Epidermal melanocyte (primary cell): ENCODE measurements around the gene MYO16.

Source experiments
- DNase-seq: peaks from one replicate; pipeline ENCODE4 v3.0.0; 2011; ENCODE audit warnings: low spot score; ENCODE audit not compliant: insufficient read length

MYO16 gene

DNA sequence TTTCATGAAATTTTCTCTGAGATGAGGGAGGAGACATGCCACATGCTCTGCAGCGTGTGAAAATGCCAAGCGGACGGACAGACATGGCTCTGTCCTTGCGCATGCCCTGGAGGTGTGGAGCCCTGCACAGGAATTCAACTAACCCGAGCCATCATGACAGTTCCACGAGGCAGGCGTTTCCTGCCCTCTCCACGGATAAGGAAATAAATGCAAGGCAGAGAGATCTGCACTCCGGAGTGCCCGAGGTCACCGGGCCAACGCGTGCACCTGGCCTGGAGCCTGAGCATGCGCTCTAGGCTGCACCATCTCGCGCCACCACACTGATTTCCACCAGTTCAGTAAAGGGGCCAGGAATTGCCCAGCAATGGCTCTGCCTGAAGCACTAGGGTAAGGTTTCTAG, 298.2 kb downstream of the MYO16 start:
- no peak for DNase-seq

DNA sequence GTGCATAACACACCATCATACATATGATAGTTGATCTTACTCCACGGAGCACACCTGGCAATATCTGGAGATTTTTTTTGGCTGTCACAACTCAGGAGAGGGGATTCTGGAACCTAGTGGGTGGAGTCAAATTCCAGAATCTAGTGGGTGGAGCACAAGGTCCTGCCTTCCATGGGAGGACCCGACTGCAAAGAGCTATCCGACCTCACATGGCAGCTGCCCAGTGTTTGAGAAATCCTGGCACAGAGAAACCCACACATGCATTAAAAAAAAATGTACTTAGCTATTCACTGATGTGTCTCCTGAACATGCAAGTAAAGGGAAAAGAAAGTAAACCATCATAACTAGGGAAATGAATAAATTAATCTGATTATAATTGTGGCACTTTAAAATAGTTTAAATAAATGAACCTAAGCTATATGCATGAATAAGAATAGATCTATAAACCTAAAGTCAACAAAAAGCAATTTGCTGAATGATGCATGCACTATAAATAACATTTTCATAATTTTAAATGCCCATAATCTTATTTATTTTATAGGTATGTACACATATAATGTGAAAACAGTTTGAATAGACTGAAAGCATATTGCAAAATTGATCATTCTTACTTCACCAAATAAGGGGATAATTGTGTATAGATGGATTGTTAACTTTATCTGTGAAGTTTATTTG, 300.3 kb downstream of the MYO16 start:
- DNase-seq, result no peak

DNA sequence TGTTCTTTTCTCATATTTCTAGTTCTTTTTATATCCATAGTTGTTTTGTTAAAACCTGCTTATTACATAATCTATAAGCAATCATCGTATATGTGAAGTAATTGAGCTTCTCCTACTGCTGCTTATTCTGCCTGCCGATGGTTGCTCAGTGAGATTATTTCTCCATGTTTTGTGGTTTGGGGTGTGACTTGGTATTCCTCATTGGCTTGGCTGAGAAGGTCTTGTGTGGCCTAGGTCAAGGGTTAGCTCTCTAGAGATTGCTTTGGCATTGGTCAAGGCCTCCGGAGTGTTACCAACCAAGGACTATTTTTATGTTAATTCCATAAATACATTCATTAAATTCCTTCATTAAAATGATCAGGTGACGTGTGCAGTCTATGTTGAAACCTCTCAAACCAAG, 302.8 kb downstream of the MYO16 start:
- no peak for DNase-seq

DNA sequence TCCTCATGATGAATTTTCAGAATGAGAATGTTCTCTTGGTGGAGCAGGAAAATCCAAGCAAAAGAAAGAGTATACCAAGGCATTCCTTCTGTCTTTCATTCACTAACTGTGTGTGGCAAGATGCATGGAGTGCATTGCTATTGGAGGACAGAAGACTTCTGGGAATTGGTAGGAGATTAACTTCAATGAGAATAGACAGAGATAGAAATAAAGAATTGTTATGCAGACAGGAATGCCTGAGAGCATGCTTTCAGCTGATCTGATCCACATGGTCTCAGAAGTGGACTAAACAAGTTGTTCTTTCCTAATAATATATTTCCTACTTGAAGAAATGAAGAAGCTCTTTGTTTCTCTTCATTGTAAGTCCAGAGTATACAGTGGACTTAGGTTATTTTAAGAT, 303.6 kb downstream of the MYO16 start:
- DNase-seq, result no peak

DNA sequence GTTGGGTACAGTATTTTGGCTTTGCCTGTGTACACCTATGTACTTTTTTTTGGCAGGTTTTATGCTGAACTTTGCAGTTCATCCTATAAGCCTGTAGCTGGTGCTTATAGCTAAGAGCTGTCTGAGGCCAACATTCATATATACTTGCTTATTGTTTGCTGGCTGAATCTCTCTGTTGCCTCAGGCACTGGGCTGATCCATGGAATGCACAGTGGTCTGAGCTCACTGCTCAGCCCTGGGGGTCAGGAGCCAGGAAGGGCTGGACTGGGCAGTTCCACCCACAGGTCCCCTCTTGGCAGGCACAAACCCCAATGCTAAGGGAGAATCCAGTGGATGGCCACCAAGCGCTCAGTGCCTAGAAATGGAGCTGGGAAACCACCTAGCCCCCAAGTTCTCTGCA, 308.7 kb downstream of the MYO16 start:
- no peak for DNase-seq

DNA sequence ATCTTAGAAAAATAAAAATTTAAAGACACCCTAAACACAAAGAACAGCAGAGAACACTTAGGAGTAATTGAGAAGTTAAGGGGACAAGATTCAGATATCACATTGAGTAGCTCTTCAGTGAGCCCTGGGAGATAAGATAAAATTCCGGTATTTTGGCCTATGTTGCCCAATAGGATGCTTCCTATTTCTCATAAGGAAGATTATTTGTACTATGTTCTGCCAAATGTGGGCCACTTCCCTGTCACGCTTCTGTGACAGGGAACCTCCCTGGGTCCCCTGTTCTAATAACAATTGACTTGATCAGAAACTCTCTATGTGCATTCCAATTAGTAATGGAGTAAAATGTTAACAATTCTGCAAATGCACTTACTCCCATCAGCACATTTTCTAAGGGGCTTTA, 310.7 kb downstream of the MYO16 start:
- DNase-seq, result no peak

DNA sequence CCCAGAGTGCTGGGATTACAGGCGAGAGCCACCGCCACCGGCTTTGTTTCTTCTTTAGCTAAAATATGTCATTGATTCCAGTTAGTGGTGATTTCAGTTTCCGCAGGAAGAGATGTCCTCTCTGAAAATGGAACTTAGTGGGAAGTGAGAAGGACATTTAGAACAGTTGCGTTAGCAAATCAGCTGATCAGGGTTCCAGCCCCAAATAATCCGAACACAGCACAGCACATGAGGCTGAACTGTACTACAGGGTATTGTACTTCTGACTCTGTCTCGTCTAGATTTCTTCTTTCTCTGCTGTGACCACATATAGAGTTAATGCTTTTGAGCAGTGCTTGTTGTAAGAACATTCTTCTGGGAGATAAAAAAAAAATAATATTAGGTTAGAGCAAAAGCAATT, 314.4 kb downstream of the MYO16 start:
- DNase-seq, result no peak

DNA sequence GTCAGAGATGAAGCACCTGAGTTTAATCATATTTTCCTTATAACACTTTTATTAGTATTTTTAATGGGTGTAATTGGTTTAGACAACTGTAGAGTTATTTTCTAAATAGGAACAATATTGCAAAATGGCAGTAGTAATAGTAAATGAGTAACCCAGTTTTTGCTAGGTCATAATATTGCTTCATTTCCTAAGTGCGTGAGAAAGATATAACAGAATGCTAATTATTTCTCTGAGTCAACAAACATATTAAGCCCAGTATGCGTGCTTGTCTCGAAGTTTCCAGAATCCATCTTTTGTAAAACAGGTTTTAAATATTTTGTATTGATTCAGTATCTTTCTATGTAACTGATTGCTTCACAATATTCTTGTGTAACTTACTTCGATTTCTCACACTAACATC, 315.3 kb downstream of the MYO16 start:
- no peak for DNase-seq

DNA sequence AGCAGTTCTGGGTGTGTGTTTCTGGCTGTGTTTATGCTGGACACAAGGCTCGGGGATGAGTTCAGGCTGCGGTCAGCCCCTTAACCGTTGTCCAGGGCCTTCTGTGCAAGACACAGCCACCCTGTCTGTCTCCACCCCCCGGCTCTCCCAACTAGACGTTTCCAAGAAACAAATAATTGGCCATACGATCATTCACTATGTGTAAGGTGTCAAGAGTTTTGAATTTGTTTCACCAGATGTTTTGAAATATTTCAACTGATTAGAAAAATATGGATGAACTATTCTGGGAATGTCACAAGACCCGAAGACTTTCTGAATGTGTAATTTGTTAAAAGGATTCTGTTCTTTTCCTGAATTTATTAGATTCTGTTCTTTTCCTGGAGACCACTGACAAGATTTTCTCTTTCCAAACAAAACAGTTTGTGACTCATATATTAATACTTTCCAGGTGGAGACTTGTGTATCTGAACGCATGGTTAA, 318.2 kb downstream of the MYO16 start:
- no peak for DNase-seq

DNA sequence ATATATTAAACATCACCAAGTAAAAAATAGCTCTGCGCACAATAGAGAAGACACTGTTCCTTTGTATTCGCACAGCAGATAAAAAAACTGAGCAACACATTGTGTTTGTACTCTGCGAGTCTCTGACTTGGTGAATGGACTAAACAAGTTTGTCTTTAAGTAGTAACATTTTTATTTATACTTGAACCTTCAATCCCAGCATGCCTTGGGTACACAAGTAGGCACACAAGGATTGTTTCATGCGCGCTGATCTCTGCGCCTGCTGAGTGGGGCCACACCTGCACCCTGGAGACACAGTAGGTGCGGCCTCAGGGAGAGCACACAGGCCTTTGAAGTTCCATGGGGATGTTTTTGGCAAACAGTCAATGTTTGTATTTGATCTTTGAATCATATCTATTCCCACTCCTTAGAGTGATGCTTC, 318.9 kb downstream of the MYO16 start:
- DNase-seq, result no peak

DNA sequence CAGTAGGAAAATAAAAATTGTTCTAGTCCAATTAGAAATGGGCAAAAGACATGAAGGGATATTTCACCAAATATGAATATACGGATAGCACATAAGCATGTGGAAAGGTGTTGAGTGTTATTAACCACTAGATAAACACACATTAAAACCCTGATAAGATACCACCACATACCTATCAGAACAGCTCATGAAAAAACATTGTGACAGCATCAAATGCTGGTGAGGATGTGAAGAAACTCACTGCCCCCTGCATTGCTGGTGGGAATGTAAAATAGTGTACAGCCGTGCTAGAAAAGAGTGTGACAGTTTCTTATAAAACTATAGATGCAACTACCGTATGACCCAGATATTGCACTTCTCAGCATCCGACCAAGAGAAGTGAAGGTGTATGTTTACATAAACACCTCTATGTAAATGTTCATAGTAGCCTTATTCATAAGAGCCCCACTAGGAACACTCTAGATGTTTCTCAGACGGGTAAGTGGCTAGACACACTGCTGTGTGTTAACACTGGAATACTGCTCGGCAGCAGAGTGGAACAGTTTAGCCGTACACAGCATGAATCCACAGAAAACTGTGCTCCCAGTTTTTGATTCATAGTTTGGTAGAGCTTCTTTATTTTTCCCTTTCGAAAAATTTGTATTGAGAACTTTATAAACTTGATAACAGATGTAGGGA, 321.1 kb downstream of the MYO16 start:
- no peak for DNase-seq

DNA sequence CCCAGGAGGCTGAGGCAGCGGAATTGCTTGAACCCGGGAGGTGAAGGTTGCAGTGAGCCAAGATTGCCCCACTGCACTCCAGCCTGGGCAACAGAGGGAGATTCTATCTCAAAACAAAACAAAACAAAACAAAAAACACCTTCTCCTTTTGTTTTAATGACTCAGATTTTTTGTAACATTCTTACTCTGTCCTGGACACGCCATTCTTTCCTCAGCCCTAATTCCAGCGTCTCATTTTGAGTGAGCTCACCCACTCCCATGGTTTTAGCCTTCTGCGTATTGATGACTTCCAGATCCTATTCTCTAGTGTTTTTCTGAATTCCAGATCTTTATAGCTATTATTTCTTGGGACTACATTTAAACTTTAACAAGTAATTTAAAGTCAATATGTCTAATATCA, 326.3 kb downstream of the MYO16 start:
- DNase-seq, result no peak

DNA sequence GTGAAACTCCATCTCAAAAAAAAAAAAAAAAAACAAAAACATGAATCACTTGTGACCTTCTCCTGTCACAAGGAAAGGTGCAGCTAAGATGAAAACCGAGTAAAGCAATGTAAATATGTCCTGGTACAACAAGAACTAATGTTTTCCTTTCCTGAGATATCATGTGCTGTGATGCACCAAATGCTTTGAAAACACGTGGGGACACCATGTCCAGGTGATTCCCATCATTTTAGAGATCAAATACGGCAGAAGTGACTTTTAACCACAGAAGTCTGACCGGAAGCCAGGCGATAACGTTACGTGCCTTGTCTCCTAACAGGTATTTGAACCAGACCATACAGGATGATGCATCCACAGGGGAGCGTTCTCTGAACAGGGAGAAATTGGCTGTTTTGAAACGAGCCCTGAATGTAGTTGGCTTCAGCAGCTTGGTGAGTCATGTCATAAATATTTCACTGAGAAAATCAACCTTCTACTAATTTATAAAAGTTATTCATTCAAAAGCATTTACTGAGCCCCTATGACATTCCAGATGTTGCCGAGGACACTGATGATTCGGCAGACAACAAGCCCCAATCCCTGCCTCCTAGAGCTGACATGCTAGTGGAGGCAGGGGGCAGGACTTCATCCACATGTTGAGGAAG, 328.1 kb downstream of the MYO16 start:
- no peak for DNase-seq

DNA sequence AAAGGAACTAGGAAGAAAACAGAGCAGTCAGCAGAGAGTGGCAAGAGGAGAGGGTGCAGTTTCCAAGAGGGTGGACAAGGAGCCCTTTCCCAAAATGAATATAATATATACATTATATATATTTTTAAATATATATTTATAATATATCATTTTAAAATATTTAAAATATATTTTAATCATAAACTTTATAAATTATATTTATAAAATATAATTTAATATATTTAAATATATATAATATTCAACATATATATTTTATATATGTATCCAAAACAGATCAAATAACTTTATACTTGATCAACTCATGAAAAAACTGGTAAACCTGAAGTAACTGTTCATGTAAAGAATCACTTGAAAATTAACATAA, 328.6 kb downstream of the MYO16 start:
- DNase-seq, result no peak

DNA sequence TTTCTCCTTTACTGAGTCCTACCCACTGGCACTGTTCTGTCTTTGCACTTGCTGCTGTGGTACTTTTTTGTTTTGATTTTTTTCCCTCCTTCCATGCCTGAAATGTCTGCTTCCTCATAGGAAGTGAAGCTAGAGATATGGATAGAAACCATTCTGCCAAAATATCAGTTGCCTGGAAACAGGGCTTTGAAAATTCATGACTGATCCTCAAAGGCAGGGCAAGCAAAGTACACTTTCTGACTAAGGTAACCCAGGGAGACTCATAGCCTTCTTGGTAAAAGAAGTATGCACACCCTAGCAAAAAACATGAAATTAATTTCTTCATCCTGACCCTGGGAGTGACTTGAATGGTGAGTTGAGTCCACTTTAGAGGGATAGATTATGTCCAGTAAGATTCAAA, 329.8 kb downstream of the MYO16 start:
- no peak for DNase-seq

DNA sequence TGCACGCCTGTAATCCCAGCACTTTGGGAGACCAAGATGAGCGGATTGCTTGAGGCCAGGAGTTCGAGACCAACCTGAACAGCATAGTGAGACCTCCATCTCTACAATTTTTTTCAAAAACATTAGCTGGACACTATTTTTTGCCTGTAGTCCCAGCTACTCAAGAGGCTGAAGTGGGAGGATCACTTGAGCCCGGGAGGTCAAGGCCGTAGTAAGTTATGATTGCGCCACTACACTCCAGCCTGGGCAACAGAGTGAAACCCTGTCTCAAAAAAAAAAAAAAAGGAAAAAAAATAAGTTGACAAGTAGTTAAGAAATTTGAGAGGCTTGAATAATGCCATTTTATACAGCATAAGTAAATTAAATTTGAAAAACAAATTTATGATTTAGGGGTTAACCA, 330.6 kb downstream of the MYO16 start:
- no peak for DNase-seq

DNA sequence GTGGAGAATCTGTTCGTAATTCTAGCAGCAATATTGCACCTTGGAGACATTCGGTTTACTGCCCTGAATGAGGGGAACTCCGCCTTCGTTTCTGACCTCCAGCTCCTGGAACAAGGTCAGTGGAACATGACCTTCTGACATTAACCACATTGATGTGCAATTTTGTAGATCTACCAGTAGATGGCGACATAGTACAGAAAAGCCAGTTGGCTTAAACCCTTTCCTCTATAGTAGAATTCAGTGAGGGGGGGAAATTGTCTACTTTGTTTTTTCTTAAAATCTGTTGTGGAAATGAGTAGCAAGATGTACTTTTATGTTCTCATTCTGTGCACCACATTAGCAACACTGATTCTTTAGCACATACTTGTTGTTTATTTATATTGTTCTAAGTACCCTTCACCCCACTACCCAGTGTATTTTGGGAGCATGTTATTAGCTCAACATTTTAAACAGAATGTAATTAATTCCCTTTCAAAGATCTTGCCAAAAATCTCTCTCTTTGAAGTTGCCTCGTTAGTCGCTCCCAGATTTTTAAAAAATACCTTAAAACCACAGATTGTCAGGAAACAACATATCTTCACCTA, 332.2 kb downstream of the MYO16 start:
- no peak for DNase-seq

DNA sequence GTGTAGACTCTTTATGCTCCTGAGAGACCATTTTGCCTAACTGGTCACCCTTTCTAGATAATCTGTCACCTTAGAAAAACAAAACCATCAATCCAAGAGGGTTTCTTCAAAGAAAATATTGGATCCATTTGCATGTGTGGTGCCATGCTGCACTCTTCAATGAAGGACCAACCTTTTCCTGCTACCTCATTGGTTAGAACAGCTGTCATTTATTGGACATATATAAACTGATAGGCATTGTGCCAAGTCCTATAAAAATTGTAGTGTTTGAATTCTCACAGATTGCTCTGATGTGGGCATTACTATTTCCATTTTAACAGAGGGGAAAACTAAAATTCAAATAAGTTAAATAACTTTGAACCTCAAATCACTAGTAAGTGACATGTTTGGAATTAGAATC, 333.2 kb downstream of the MYO16 start:
- DNase-seq, result no peak

DNA sequence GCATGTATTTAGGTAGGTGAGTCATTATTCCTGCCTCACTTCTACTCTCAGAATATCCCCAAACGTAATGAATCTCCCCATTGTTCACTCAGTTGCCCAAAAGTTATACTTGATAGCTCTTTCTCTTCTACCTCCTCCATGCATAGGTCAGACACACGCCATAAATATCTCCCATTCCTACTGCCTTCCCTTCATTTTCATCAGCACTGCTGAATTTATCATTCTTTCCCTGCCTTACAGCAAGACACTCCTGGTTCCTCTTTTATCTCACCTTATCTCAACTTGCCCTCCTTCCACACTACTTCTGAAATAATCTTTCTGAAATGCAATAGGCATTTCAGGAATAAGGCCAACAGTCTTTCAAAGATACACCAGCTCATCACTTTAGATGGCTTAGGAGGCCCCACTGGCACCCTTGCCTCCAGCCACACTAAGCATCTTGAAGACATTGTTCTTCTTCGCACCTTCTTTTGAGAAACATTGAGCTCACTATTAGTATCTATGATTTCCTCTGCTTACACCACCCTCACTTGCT, 333.9 kb downstream of the MYO16 start:
- no peak for DNase-seq

DNA sequence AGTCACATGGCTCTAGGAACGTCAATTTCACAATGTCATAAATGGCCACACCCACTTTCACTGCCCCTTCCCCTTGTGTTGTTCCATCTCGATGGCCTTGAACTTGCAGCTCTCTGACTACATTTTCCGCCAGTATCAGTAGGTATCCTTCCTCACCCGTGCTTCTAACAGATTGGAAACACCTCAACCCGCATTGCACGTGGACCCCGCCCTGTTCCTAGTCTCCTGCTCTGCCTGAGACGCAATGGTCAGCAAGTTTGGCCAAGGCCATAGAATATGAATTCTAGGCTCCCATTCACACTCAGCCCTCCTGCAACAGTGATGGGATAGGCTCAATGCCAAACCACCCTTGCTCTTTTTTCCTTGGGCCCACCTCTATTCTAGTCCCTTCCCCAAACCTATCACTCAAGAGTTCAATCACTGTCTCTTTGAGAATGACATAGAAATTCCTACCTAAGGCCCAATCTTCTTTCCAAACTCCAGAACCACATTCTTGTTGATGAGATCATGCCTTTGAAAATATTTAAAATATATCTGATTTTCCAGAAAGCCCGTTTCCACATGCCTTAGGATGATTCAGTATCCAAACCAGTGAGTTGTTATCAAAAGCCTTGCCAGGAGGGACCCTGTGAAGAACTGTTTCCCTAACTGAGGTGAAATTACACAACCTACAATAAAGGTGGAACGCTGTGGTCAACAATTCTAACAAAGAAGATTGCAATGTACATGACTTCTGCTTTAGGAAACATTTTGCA, 334.6 kb downstream of the MYO16 start:
- DNase-seq, result no peak

DNA sequence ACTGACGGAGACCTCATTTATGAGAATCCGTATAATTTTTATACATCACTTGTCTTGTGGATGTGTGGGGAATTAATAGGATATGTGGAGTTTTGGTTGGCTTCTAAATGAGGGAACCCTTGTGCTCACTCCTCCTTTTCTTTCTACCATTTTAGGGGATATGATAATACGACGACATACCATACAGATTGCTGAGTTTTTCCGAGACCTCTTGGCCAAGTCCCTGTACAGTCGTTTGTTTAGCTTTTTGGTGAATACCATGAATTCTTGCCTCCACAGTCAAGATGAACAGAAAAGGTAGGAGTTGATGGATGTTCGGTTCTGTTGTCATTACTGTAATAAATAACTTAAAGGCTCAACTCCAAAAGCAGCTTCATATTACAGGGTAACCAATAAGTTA, 335.2 kb downstream of the MYO16 start:
- DNase-seq, result no peak

DNA sequence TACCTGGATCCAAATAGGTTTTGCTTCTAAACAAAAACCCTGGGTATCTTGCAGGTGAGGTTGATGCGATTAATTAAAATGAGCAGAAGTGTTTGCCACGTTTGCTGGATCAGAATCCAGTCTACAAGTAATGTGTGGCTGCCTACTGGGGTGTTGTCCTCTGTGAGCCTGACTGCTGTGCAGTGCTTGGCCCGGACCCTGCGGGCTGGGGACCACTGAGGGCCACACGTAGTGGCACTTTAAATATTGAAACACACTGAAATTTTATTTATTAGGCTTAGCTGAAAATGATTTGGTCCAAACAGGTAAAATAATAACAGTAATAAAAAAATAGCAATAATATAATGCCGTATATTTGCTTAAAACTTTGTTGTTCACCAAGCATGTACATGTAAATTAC, 338.0 kb downstream of the MYO16 start:
- no peak for DNase-seq
